Stromal cell of bone marrow (primary cell): ENCODE measurements around the gene DPT.

ENCODE experiments used
- DNase-seq: peaks from one replicate; pipeline ENCODE4 v3.0.0-alpha.2; 2012; ENCODE audit warnings: low read depth

The DPT gene

GRCh38 chr1:168735974-168736373, 7.0 kb upstream of the DPT start:
- DNase-seq: no peak

- no peak for DNase-seq
These were observed 5.9 kb upstream of the DPT start for GRCh38 chr1:168734946-168735345.

- DNase-seq: no peak
These were observed 5.3 kb upstream of the DPT start for GRCh38 chr1:168734271-168734670.

GRCh38 chr1:168733241-168733640, 4.2 kb upstream of the DPT start:
- no peak for DNase-seq

- DNase-seq: no peak
These were observed 3.7 kb upstream of the DPT start for GRCh38 chr1:168732736-168733135.

- DNase-seq: no peak
These were observed 2.4 kb upstream of the DPT start for GRCh38 chr1:168731244-168731953.

- DNase-seq: no peak
These were observed 398 bp upstream of the DPT start for GRCh38 chr1:168729405-168729802.

GRCh38 chr1:168726719-168727118, 2.3 kb downstream of the DPT start:
- no peak for DNase-seq

GRCh38 chr1:168726281-168726680, 2.7 kb downstream of the DPT start:
- DNase-seq: no peak

GRCh38 chr1:168725831-168726230, 3.2 kb downstream of the DPT start:
- DNase-seq: no peak

- DNase-seq: no peak
These were observed 3.9 kb downstream of the DPT start for GRCh38 chr1:168725060-168725459.

- no peak for DNase-seq
These were observed 6.0 kb downstream of the DPT start for GRCh38 chr1:168723000-168723399.

- DNase-seq: no peak
These were observed 8.2 kb downstream of the DPT start for GRCh38 chr1:168720839-168721238.

- DNase-seq: no peak
These were observed 9.5 kb downstream of the DPT start for GRCh38 chr1:168719306-168720111.

- no peak for DNase-seq
These were observed 10.8 kb downstream of the DPT start for GRCh38 chr1:168717906-168718891.

GRCh38 chr1:168714012-168714411, 15.0 kb downstream of the DPT start:
- no peak for DNase-seq

- peak; percentile 80 for DNase-seq
These were observed 19.3 kb downstream of the DPT start for GRCh38 chr1:168709405-168710363.

- DNase-seq: peak; percentile 31
These were observed 20.2 kb downstream of the DPT start for GRCh38 chr1:168708698-168709404.

GRCh38 chr1:168706391-168706992, 22.5 kb downstream of the DPT start:
- DNase-seq: no peak
